ENCODE results near the gene ZP4. TPM values are rescaled to one million over a fixed set of nuclear protein-coding genes. Genes with fewer than 3 reads are reported as not detected.
"Not testable (repeated sequence)": the region's sequence is repeated elsewhere in the genome, so short reads cannot be mapped to it uniquely, and the experiment has no call there.

ZP4 gene
- polyA plus RNA-seq, 1 experiment, result not detected

DNA sequence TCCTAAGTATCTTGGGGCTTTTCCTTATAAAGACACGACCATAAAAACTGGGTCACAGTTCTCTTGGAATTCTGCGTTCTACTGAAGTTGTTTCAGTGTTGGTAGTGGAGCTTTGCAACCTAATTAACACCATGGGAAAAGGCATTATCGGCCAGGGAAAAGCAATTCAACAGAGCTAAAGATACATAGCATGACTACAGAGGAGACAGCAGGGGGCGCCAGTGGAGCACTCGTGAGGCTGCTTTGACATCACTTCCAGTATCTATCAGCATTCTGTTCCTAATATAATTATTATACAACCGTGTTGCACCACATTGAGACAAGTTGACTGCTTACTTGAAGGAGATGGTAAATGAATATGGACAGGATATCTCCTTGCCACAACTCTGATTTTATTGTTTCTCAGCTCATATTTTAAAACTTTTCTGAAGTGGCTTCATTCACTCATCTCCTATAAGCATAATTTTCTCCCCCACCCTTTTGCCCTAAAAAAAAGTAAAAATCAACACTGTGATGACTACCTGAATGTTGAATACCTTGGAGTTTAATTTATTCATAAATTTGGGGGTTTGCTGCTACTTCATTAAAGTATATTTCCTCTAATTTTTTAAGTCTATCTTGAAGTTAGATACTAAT lies 39.4 kb downstream of the ZP4 start:
- Histone ChIP-seq H3K27me3 (ENCODE audit: control insufficient read depth, insufficient read depth, low read length) (no peaks in the 10 kb centered on the region), H3K36me3 (ENCODE audit: control insufficient read depth, insufficient read depth, low read length) (no peaks in the 10 kb centered on the region), H3K4me3 (ENCODE audit: low read depth, low read length) (no peak overlapping the region)
- ChIA-PET CTCF (no interaction called here), POLR2A (no interaction called here)
- TF ChIP-seq, protein P1, sequence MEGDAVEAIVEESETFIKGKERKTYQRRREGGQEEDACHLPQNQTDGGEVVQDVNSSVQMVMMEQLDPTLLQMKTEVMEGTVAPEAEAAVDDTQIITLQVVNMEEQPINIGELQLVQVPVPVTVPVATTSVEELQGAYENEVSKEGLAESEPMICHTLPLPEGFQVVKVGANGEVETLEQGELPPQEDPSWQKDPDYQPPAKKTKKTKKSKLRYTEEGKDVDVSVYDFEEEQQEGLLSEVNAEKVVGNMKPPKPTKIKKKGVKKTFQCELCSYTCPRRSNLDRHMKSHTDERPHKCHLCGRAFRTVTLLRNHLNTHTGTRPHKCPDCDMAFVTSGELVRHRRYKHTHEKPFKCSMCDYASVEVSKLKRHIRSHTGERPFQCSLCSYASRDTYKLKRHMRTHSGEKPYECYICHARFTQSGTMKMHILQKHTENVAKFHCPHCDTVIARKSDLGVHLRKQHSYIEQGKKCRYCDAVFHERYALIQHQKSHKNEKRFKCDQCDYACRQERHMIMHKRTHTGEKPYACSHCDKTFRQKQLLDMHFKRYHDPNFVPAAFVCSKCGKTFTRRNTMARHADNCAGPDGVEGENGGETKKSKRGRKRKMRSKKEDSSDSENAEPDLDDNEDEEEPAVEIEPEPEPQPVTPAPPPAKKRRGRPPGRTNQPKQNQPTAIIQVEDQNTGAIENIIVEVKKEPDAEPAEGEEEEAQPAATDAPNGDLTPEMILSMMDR (IDR thresholded peaks at IDR 0.05; ENCODE audit: insufficient read depth, low read depth, low read length), result no peak
- no peak for DNase-seq (ENCODE audit: low read depth)

DNA sequence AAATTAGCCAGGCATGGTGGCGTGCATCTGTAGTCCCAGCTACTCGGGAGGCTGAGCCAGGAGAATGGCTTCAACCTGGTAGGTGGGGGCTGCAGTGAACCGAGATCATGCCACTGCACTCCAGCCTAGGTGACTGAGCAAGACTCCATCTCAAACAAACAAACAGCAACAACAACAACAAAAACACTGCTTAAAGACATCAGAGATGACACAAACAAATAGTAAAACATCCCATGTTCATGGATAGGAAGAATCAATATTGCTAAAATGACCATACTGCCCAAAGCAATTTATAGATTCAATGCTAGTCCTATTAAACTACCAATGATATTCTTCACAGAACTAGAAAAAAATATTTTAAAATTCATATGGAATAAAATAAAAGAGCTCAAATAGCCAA lies 47.2 kb downstream of the ZP4 start:
- POLR2A ChIA-PET; DNase-seq (ENCODE audit: low read depth); H3K4me3 ChIP-seq (ENCODE audit: low read depth, low read length); H3K27me3 ChIP-seq (ENCODE audit: control insufficient read depth, insufficient read depth, low read length); H3K36me3 ChIP-seq (ENCODE audit: control insufficient read depth, insufficient read depth, low read length); CTCF ChIA-PET: not testable (repeated sequence)

DNA sequence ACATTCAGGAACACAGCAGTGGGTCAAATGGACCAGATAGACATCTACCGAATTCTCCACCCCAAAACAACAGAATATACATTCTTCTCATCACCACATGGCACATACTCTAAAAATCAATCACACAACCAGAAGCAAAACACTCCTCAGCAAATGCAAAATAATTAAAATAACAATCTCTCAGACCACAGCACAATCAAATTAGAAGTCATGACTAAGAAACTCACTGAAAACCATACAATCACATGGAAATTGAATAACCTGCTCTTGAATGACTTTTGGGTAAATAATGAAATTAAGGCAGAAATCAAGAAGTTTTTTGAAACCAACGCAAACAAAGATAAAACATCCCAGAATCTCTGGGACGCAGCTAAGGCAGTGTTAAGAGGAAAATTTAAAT lies 49.2 kb downstream of the ZP4 start:
- ChIA-PET POLR2A (no interaction called here), CTCF (no interaction called here)
- Histone ChIP-seq H3K36me3 (ENCODE audit: control insufficient read depth, insufficient read depth, low read length) (no peaks in the 10 kb centered on the region), H3K4me3 (ENCODE audit: low read depth, low read length) (no peak overlapping the region), H3K27me3 (ENCODE audit: control insufficient read depth, insufficient read depth, low read length) (no peaks in the 10 kb centered on the region)
- TF ChIP-seq, protein P1 (IDR thresholded peaks at IDR 0.05; ENCODE audit: insufficient read depth, low read depth, low read length), result no peak
- no peak for DNase-seq (ENCODE audit: low read depth)

DNA sequence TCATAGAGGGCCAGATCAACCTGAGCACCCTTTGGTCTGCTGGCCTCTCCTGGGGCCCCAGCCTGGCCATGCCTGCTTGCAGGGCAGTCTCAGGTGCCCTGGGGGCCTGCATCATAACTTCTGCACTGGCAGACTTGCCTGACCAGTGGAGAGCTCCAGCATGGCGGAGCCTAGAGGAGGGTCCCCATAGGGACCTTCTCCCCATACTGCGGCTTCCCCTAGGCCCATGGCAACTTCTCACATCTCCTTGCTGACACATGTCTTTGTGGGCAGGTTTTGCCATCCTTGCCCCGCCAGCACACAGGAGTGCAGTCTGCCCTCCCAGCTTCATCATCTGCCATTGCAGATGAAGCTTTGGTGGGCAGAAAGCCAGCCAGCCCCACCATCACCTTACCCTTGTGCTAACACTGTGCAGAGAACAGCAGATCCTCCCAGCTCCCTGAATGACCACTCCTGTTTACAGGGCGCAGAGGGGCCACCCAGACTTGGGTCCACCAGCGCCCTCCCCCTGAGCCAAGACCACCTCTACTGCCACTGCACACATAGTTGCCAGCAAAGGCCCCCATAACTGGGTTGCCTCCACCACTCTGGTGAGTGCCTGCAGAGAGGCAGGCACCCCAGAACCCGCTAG lies 51.7 kb downstream of the ZP4 start:
- ChIA-PET CTCF (no interaction called here), POLR2A (no interaction called here)
- no peak overlapping the region for H3K4me3 ChIP-seq (ENCODE audit: low read depth, low read length)
- H3K27me3 ChIP-seq (ENCODE audit: control insufficient read depth, insufficient read depth, low read length), result no peaks in the 10 kb centered on the region
- TF ChIP-seq, protein P1 (IDR thresholded peaks at IDR 0.05; ENCODE audit: insufficient read depth, low read depth, low read length), result no peak
- DNase-seq (ENCODE audit: low read depth), result no peak
- no peaks in the 10 kb centered on the region for H3K36me3 ChIP-seq (ENCODE audit: control insufficient read depth, insufficient read depth, low read length)

DNA sequence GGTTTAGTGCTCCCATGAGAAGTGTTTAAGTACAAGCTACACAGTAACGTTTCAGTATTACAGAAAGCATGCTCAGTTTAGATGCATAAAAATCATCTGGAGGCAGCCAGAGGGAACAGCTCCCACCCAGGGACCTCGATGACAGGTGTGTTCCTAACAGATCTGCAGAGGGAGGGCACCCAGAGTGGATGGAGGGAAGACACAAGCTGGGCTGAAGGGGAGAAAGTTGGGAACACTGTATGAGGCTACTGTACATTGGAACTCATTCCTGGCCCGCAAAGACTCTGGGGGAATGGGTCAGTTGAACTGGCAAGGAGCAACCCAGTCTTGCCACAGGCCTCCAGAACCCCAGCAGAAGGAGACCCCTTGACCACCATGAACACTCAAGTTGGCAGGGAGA lies 52.4 kb downstream of the ZP4 start:
- CTCF ChIA-PET, result no interaction called here
- H3K36me3 ChIP-seq (ENCODE audit: control insufficient read depth, insufficient read depth, low read length), result no peaks in the 10 kb centered on the region
- H3K4me3 ChIP-seq (ENCODE audit: low read depth, low read length), result no peak overlapping the region
- DNase-seq (ENCODE audit: low read depth), result no peak
- no peaks in the 10 kb centered on the region for H3K27me3 ChIP-seq (ENCODE audit: control insufficient read depth, insufficient read depth, low read length)
- TF ChIP-seq, protein P1 (IDR thresholded peaks at IDR 0.05; ENCODE audit: insufficient read depth, low read depth, low read length), result no peak
- POLR2A ChIA-PET, result no interaction called here

DNA sequence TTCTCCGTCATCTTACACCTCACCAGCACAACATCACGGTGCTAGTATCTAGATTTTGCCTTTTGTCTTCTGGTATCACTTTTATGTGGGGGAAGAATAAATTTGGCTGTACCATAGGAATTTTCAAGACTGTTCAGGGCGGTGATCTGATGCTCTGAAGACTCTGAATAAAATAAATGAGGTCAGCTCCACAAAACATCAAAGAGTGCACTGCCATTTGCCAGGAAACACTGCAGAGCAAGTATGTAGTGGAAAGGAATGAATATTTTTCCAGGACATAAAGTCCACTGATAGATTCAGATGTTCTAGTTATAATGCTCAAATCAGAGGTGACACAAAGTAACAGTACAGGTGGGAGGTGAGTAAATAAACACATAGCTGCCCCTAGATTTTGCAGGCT lies 56.3 kb downstream of the ZP4 start:
- no peaks in the 10 kb centered on the region for H3K27me3 ChIP-seq (ENCODE audit: control insufficient read depth, insufficient read depth, low read length)
- H3K4me3 ChIP-seq (ENCODE audit: low read depth, low read length), result no peak overlapping the region
- TF ChIP-seq, protein P1 (IDR thresholded peaks at IDR 0.05; ENCODE audit: insufficient read depth, low read depth, low read length), result no peak
- H3K36me3 ChIP-seq (ENCODE audit: control insufficient read depth, insufficient read depth, low read length), result no peaks in the 10 kb centered on the region
- DNase-seq (ENCODE audit: low read depth), result no peak
- ChIA-PET CTCF (no interaction called here), POLR2A (no interaction called here)
